DND-41 (cell line): ENCODE measurements around the gene SMTN.

Experiments
- CTCF ChIP-seq: IDR thresholded peaks from 2 replicates; pipeline ENCODE4 v1.5.1; 2012; ENCODE audit warnings: borderline replicate concordance, low read length, moderate library complexity, mild to moderate bottlenecking; ENCODE audit not compliant: poor library complexity, severe bottlenecking; ENCODE audit errors: extremely low read depth
- EZH2 ChIP-seq: IDR thresholded peaks from 3 replicates; pipeline ENCODE4 v1.6.1; 2012; ENCODE audit warnings: borderline replicate concordance, low read depth, mild to moderate bottlenecking, moderate library complexity, low read length, inconsistent platforms; ENCODE audit not compliant: severe bottlenecking

DNA sequence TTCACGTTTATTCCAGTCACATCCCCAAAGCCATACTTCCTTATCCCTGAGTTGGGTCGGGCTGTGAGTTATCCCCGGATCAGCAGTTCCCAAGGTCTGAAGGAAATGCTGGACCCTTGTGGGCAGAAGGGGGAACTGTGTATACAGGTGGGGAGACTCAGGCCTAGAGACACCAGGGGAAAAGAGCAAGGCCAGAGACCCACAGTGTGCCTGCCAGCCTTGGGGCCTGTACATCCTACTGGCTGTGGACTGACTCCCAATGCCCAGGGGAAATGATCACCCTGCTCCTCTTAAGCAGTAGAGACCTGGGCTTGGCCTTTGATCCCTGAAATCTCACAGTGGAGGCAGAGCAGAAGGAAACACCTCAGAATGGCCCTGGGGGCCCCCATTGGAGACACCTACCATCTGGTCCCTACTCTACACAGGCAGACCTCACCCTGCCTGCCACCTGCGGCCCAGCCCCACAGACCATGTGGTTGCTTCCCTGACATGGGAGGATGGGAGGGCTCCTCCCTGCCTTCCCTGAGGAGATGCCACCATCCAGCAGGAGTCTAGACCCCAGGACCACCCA, 25.0 kb downstream of the SMTN start:
- TF ChIP-seq CTCF = no peak
- no peak for TF ChIP-seq EZH2
